ENCODE data around the gene NAA15.

GRCh38 chr4:139317635-139318034, 16.3 kb downstream of the NAA15 start:
- TF ChIP-seq EP300 (IDR thresholded peaks at IDR 0.05; ENCODE audit: borderline replicate concordance), result no peak
- TF ChIP-seq RAD21 (IDR thresholded peaks at IDR 0.05; ENCODE audit: low read depth), result no peak
- no peak for TF ChIP-seq FOXM1 (IDR thresholded peaks at IDR 0.05; ENCODE audit: borderline replicate concordance, low read depth)
- no peak for TF ChIP-seq CEBPB (IDR thresholded peaks at IDR 0.05)
- no peak for TF ChIP-seq TAF1 (IDR thresholded peaks at IDR 0.05; ENCODE audit: low read depth)
- TF ChIP-seq NFIC (IDR thresholded peaks at IDR 0.05), result no peak
- TF ChIP-seq, protein P1, sequence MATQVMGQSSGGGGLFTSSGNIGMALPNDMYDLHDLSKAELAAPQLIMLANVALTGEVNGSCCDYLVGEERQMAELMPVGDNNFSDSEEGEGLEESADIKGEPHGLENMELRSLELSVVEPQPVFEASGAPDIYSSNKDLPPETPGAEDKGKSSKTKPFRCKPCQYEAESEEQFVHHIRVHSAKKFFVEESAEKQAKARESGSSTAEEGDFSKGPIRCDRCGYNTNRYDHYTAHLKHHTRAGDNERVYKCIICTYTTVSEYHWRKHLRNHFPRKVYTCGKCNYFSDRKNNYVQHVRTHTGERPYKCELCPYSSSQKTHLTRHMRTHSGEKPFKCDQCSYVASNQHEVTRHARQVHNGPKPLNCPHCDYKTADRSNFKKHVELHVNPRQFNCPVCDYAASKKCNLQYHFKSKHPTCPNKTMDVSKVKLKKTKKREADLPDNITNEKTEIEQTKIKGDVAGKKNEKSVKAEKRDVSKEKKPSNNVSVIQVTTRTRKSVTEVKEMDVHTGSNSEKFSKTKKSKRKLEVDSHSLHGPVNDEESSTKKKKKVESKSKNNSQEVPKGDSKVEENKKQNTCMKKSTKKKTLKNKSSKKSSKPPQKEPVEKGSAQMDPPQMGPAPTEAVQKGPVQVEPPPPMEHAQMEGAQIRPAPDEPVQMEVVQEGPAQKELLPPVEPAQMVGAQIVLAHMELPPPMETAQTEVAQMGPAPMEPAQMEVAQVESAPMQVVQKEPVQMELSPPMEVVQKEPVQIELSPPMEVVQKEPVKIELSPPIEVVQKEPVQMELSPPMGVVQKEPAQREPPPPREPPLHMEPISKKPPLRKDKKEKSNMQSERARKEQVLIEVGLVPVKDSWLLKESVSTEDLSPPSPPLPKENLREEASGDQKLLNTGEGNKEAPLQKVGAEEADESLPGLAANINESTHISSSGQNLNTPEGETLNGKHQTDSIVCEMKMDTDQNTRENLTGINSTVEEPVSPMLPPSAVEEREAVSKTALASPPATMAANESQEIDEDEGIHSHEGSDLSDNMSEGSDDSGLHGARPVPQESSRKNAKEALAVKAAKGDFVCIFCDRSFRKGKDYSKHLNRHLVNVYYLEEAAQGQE (IDR thresholded peaks at IDR 0.05; ENCODE audit: low read depth), result no peak
- TF ChIP-seq TCF12 (IDR thresholded peaks at IDR 0.05; ENCODE audit: low read depth), result no peak
